ENCODE measurements around the gene RAB9B. TPM values are rescaled to one million over a fixed set of nuclear protein-coding genes. Genes with fewer than 3 reads are reported as not detected.

The RAB9B gene
- total RNA-seq, 4 donors from 2014 or later: 0.23 to 3.8 (median 0.35) TPM; not detected in 1

- Histone ChIP-seq H3K27ac (no peak overlapping the region), H3K4me3 (no peak overlapping the region), H3K27me3 (no peaks in the 10 kb centered on the region), H3K36me3 (no peaks in the 10 kb centered on the region), H3K4me1 (no peaks in the 10 kb centered on the region), H3K9me3 (no peaks in the 10 kb centered on the region)
- DNase-seq: no peak
- WGBS, 2 donors: 68 to 73% methylated on average over 3 of the region's 3 CpGs
- intact Hi-C loops (cut with DNase I): no loop called here
- TF ChIP-seq POLR2A (IDR thresholded peaks at IDR 0.05): no peak
- no peak for TF ChIP-seq CTCF (IDR thresholded peaks at IDR 0.05)
These were observed 20.2 kb downstream of the RAB9B start for GRCh38 chrX:103811858-103812257.

GRCh38 chrX:103806862-103807474 is 25.1 kb downstream of the RAB9B start:
- 63 to 71% methylated on average over 4 of the region's 4 CpGs for WGBS, 2 donors
- Histone ChIP-seq H3K36me3 (no peaks in the 10 kb centered on the region), H3K9me3 (no peaks in the 10 kb centered on the region), H3K4me3 (no peak overlapping the region), H3K4me1 (no peaks in the 10 kb centered on the region), H3K27ac (no peak overlapping the region), H3K27me3 (no peaks in the 10 kb centered on the region)
- intact Hi-C loops (cut with DNase I): no loop called here
- TF ChIP-seq CTCF (IDR thresholded peaks at IDR 0.05) (no peak), POLR2A (IDR thresholded peaks at IDR 0.05) (no peak)
- DNase-seq: no peak

- TF ChIP-seq POLR2A (IDR thresholded peaks at IDR 0.05) (no peak), CTCF (IDR thresholded peaks at IDR 0.05) (no peak)
- intact Hi-C loops (cut with DNase I): no loop called here
- Histone ChIP-seq H3K27me3 (no peaks in the 10 kb centered on the region), H3K27ac (no peak overlapping the region), H3K36me3 (no peaks in the 10 kb centered on the region), H3K4me3 (no peak overlapping the region), H3K4me1 (no peaks in the 10 kb centered on the region), H3K9me3 (no peaks in the 10 kb centered on the region)
- DNase-seq: no peak
These were observed 26.2 kb downstream of the RAB9B start for GRCh38 chrX:103805860-103806259.

- Histone ChIP-seq H3K4me3 (no peak overlapping the region), H3K27ac (no peak overlapping the region), H3K9me3 (no peaks in the 10 kb centered on the region), H3K4me1 (no peaks in the 10 kb centered on the region), H3K36me3 (no peaks in the 10 kb centered on the region), H3K27me3 (no peaks in the 10 kb centered on the region)
- intact Hi-C loops (cut with DNase I): no loop called here
- TF ChIP-seq POLR2A (IDR thresholded peaks at IDR 0.05) (no peak), CTCF (IDR thresholded peaks at IDR 0.05) (no peak)
- DNase-seq: no peak
- 55 to 69% methylated on average over 2 of the region's 2 CpGs for WGBS, 2 donors
These were observed 31.7 kb downstream of the RAB9B start for GRCh38 chrX:103800318-103800717.

- intact Hi-C loops (cut with DNase I): no loop called here
- no peak overlapping the region for H3K4me3 ChIP-seq
- WGBS, 2 donors: 62 to 100% methylated on average over 1 to 2 of the region's 2 CpGs
- no peaks in the 10 kb centered on the region for H3K36me3 ChIP-seq
- no peaks in the 10 kb centered on the region for H3K4me1 ChIP-seq
- no peak for DNase-seq
- no peak overlapping the region for H3K27ac ChIP-seq
- TF ChIP-seq CTCF (IDR thresholded peaks at IDR 0.05) (no peak), POLR2A (IDR thresholded peaks at IDR 0.05) (no peak)
- H3K9me3 ChIP-seq: no peaks in the 10 kb centered on the region
- H3K27me3 ChIP-seq: no peaks in the 10 kb centered on the region
These were observed 34.4 kb downstream of the RAB9B start for GRCh38 chrX:103797691-103798090.
